Fibroblast of lung (primary cell): ENCODE data around the gene PRR35.

ENCODE experiments used
- EZH2 ChIP-seq: IDR thresholded peaks from 2 replicates; pipeline ENCODE4 v1.5.1; 2012; ENCODE audit warnings: low read length, control low read depth, mild to moderate bottlenecking; ENCODE audit errors: missing control alignments
- TF ChIP-seq, protein P1 (sequence below), 2 donors: IDR thresholded peaks in 1 of 2; conservative IDR thresholded peaks in 1 of 2; 1 replicate in 1 of 2; 2 replicates in 1 of 2; pipeline ENCODE4 v1.5.1; 2011 to 2012; ENCODE audit warnings: low read length in 2 of 2, control low read depth in 1 of 2, inconsistent platforms in 1 of 2, low read depth in 1 of 2, mild to moderate bottlenecking in 1 of 2

- peak; percentile 98 for TF ChIP-seq EZH2
- TF ChIP-seq, protein P1, sequence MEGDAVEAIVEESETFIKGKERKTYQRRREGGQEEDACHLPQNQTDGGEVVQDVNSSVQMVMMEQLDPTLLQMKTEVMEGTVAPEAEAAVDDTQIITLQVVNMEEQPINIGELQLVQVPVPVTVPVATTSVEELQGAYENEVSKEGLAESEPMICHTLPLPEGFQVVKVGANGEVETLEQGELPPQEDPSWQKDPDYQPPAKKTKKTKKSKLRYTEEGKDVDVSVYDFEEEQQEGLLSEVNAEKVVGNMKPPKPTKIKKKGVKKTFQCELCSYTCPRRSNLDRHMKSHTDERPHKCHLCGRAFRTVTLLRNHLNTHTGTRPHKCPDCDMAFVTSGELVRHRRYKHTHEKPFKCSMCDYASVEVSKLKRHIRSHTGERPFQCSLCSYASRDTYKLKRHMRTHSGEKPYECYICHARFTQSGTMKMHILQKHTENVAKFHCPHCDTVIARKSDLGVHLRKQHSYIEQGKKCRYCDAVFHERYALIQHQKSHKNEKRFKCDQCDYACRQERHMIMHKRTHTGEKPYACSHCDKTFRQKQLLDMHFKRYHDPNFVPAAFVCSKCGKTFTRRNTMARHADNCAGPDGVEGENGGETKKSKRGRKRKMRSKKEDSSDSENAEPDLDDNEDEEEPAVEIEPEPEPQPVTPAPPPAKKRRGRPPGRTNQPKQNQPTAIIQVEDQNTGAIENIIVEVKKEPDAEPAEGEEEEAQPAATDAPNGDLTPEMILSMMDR (conservative IDR thresholded peaks at IDR 0.05 in 1 of 2, IDR thresholded peaks at IDR 0.05 in 1 of 2; ENCODE audit: low read depth in 1 of 2, low read length in 2 of 2): no peak
Measured at GRCh38 chr16:560701-561412, 663 bp downstream of the PRR35 start.
